ENCODE data around the gene ZNF385A.

Gene ZNF385A

GRCh38 chr12:54415221-54415929 is 30.8 kb upstream of the ZNF385A start:
- DNase-seq, result no peak

GRCh38 chr12:54413284-54414190 is 29.0 kb upstream of the ZNF385A start:
- DNase-seq, result peak in 1 of 2 donors; percentile 12

GRCh38 chr12:54412786-54413185 is 28.3 kb upstream of the ZNF385A start:
- no peak for DNase-seq

- no peak for DNase-seq
Measured at GRCh38 chr12:54412348-54412747, 27.8 kb upstream of the ZNF385A start.

- DNase-seq, result no peak
Measured at GRCh38 chr12:54411391-54412241, 27.1 kb upstream of the ZNF385A start.

- DNase-seq, result no peak
Measured at GRCh38 chr12:54409267-54409666, 24.7 kb upstream of the ZNF385A start.

GRCh38 chr12:54407183-54407905 is 22.8 kb upstream of the ZNF385A start:
- peak in 1 of 2 donors; percentile 34 for DNase-seq

- no peak for DNase-seq
Measured at GRCh38 chr12:54405573-54405972, 21.0 kb upstream of the ZNF385A start.

- no peak for DNase-seq
Measured at GRCh38 chr12:54405106-54405505, 20.6 kb upstream of the ZNF385A start.

GRCh38 chr12:54404061-54405004 is 19.8 kb upstream of the ZNF385A start:
- no peak for DNase-seq

GRCh38 chr12:54401119-54401518 is 16.6 kb upstream of the ZNF385A start:
- no peak for DNase-seq

GRCh38 chr12:54398995-54399793 is 14.7 kb upstream of the ZNF385A start:
- peak; percentile 53 to 83 for DNase-seq

GRCh38 chr12:54398218-54398617 is 13.7 kb upstream of the ZNF385A start:
- DNase-seq, result no peak

GRCh38 chr12:54397157-54397556 is 12.6 kb upstream of the ZNF385A start:
- DNase-seq, result no peak

GRCh38 chr12:54395545-54395944 is 11.0 kb upstream of the ZNF385A start:
- DNase-seq, result no peak

- DNase-seq, result no peak
Measured at GRCh38 chr12:54394986-54395385, 10.5 kb upstream of the ZNF385A start.

- peak in 1 of 2 donors; percentile 20 for DNase-seq
Measured at GRCh38 chr12:54394281-54394719, 9.8 kb upstream of the ZNF385A start.

GRCh38 chr12:54393743-54394142 is 9.2 kb upstream of the ZNF385A start:
- no peak for DNase-seq

- no peak for DNase-seq
Measured at GRCh38 chr12:54393207-54393609, 8.7 kb upstream of the ZNF385A start.

Measured in hippocampal formation (tissue), 2 donors.